NCI-H82 treated with DMSO at 0.1 percent for 48 hours (cell line): Measurements from ENCODE around the gene PMF1.

Experiments used
- DNase-seq: peaks from one replicate; lab custom pipeline; 2025; ENCODE audit not compliant: unreplicated experiment; lab: John Stamatoyannopoulos, UW

PMF1 gene

DNA sequence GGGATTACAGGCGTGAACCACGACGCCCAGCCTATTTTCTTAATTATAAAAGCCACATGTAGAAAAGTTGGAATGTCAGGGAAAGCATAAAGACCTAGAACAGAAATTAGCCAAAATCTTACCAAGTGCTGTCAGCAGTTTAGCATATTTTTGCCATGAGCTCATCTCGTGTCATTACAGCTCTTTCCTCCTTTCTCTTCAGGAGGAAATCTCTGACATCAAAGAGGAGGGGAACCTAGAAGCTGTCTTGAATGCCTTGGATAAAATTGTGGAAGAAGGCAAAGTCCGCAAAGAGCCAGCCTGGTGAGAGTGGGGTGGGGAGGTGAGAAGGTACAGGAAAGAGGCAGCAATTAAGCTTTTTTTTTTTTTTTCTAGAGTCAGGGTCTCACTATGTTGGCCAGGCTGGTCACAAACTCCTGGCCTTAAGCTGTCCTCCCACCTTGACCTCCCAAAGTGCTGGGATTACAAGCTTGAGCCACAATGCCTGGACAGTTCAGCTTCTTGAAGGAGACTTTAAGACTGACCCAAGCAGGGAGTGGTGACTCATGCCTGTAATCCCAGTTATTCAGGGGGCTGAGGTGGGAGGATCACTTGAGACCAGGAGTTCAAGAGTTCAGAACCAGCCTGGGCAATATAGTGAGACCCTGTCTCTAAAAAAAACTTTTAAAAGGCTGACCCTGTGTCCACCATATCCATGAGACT lies 20.8 kb downstream of the PMF1 start:
- DNase-seq: no peak

DNA sequence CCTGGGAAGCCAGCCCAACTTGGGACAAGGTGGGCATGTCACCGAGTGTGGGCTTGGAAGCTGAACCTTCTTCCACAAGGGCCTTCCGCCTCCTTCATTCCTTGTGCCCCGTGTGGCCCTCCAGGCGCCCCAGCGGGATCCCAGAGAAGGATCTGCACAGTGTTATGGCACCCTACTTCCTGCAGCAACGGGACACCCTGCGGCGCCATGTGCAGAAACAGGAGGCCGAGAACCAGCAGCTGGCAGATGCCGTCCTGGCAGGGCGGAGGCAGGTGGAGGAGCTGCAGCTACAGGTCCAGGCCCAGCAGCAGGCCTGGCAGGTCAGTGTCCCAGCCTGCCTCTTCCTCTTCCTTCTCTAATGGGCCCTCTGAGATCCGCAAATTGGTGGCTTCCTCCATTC lies 23.4 kb downstream of the PMF1 start:
- DNase-seq: no peak

DNA sequence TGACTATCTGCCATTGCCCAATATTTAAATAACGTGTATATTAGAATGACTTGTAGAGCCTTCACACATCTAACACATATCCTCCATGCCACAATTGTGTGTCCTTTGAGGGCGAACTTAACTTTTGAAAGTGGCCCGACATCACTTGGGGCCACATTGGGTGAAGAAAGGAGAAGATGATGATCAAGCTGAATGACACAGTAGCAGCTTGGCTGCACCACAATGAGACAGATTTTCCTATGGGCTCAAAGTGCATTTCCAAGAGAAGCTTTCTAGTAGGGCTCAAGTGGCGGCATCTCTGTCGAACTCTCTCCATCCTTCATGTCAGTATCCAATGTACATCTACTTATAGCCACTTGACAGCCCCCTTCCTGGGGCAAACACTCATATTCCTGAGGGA lies 25.4 kb downstream of the PMF1 start:
- DNase-seq: no peak

DNA sequence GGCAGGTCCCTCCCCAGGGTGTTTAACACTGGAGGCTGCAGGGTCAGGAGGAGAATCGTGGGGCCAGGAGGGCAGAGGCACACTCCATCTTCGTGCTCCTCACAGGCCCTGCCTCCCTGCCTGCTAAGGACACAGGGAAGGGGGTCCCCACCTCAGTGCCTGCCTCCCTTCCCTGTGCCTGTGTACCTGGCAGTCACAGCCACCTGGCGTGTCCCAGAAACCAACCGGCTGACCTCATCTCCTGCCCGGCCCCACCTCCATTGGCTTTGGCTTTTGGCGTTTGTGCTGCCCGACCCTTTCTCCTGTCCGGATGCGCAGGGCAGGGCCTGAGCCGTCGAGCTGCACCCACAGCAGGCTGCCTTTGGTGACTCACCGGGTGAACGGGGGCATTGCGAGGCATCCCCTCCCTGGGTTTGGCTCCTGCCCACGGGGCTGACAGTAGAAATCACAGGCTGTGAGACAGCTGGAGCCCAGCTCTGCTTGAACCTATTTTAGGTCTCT lies 28.6 kb downstream of the PMF1 start:
- no peak for DNase-seq

DNA sequence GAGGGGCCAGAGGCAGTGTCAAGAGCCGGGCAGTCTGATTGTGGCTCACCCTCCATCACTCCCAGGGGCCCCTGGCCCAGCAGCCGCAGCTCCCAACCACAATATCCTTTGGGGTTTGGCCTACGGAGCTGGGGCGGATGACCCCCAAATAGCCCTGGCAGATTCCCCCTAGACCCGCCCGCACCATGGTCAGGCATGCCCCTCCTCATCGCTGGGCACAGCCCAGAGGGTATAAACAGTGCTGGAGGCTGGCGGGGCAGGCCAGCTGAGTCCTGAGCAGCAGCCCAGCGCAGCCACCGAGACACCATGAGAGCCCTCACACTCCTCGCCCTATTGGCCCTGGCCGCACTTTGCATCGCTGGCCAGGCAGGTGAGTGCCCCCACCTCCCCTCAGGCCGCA lies 29.1 kb downstream of the PMF1 start, which contains the start of gene BGLAP:
TSS of gene BGLAP (plus strand) at position 259 of the 400 bp plus-strand sequence. CDS start at position 307, 48 bp downstream.
- no peak for DNase-seq

DNA sequence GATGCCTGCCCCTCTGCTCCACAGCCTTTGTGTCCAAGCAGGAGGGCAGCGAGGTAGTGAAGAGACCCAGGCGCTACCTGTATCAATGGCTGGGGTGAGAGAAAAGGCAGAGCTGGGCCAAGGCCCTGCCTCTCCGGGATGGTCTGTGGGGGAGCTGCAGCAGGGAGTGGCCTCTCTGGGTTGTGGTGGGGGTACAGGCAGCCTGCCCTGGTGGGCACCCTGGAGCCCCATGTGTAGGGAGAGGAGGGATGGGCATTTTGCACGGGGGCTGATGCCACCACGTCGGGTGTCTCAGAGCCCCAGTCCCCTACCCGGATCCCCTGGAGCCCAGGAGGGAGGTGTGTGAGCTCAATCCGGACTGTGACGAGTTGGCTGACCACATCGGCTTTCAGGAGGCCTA lies 29.9 kb downstream of the PMF1 start:
- DNase-seq: no peak

DNA sequence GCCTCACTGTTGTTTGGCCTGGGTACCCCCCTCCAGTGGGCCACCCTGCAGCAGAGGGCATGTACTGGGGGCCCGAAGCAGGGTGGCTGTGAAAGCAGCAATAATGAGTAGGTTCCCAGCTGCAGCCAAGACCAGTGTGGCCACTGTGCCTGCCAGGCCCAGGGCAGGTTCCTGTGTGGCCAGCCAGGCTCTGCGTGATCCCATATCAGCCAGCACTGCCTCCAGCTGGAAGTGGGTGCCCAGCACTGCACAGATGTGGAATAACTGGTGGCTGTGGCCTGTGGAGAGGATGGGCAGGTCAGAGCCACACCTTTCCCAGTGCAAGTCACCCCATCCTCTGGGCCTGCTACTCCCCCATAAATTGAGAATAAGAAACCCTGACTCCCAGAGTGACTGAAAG lies 31.3 kb downstream of the PMF1 start:
- DNase-seq: no peak

DNA sequence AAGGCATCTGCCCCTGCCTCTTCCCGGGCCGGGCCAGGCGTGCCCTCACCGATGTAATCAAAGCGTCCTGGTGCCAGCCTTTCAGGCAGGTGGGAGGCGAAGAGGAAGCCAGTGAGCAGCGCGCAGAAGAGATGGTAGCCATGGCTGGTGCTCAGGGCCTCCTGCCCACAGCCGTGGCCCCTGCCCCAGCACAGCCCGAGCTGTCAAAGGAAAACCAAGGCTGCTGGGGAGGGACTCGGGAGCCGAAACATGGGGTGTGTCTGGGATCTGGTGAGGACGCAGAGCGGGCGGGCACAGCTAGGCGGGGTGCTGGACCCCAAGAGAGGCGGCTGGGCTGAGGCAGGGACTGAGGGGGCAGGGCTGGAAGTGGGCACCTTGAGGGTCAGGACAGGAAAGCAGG lies 31.9 kb downstream of the PMF1 start:
- no peak for DNase-seq

DNA sequence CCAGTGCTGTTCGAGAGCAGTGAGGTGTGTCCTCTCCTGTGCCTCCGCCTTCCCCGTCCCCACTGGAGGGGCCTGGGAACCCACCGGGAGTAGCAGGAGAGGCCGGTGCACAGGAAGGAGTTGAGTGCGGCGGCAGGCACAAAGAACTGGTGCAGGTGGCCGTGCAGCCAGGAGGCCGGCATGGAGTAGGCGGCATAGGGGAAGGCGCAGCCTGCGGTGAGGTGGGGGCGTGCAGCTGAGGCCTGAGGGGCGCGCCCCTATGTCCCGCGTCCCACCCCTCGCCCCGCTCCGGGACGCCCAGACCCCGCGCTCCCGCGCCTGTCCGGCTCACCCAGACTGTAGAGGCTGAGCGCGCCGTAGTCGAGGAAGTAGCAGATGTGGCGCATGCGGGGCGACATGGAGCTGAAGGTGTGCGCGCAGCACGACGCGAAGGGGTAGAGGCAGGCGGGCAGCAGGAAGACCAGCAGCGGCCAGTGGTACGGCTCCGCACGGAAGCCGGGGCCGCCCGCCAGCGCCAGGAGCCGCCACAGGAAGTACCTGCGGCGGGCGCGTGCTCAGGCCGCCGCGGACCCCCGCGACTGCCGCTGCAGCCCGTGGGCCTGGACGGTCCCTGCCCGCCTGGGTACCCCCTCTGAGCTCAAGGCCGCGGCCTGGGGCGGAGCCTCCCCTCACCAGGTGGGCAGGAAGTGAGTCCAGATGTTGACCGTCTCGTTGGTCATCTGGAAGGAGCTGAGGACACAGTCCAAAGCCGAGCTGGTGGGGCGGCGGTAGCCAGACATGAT lies 32.8 kb downstream of the PMF1 start:
- no peak for DNase-seq

DNA sequence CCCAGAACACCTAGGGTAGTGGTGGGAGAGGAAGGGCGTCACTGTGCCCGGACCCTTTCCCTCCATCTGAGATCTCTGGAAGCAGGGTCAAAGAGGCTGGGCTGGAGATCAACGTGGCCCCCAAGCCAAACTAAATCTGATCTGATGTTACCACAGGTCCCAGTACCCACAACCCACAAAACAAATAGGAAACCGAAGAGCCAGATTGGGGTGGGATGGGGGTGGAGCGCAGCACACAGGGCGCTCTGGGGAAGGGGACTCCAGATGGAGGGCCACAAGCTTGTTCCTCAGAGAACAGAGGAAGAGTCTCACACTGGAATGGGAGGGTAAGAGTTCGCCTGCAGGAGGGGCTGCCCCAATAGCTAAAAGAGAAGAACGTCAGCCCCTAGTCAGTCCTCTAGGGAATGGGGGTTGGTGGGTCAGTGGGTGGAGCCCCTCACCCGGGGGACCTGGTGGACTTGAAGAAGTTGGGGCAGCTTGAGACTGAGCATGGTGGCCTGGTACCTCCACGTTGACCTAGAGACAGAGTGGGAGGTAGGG lies 33.5 kb downstream of the PMF1 start:
- no peak for DNase-seq

DNA sequence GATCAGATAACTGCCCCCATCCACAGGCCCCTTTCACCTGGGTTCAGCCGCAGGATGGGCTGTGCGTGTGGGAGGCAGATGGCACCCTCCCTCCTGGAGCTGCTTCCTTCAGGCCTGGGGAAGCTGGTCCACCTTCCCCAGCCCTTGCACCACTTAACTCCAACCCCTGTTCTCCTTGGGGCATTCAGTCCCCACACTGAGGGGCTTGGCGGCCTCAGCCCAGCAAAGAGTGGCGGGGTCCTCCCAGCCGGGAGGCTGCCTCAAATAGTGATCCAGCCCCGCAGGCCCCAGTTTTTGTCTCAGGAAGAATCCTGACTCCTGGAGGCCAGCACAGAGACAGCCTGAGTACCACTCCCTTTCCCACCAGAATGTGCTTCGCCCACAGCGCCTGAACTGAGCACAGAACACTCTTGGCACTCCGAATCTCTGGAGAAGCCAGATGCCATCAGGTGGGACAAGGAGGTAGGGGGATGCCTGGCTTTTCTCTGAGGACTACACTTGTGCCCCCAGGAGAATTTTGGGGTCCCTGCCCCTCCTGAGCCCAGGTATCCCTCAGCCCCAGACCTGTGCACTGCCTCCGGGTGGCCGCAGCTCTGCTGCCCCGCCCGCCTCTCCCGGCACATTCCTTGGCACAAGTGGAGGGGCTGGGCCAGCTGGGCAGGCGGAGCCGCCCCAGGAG lies 34.1 kb downstream of the PMF1 start:
- no peak for DNase-seq

DNA sequence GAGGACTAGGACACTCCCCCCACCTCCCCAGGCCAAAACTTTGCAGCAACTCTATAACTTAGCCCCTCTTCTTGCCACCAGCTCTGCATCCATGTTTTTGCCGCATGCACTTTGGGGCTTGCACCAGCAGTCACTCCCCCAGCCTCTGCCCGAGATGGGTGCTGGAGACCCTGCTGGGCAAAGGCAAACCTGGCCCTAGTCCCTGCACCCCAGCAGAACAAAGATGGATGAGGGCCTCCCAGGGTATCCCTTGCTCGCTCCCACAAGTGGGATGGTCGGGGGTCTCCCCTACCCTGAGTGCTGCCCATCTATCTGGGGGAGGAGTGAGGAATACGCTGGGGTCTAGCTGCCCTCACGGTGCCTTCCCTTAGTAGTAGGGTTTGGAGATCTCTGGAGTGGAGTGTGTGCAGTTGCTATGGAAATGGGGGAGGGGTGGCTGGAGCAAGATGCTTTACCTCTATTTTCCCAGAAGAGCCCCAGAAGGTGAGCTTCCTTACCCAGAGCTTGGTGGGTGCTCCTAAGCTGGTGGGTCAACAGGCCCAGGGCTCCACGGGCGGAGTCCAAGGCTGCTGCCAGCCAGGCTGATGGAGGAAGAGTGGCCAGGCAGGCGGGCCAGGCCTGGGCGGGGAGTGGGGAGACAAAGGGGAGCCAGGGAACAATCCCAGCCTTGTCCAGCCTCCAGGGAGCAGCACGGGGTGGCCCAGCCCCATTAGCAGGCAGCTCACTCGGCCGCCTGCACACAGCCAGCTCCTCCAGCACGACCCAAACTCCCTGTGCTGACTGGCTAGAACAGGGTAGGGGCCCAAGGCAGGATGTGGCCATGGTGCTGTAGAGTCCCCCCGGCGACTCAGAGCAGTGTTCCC lies 34.9 kb downstream of the PMF1 start, which contains the start of gene PAQR6:
TSS of gene PAQR6 (minus strand) at position 597 of the 863 bp plus-strand sequence. CDS start 1,325 bp downstream, outside the sequence.
- no peak for DNase-seq

DNA sequence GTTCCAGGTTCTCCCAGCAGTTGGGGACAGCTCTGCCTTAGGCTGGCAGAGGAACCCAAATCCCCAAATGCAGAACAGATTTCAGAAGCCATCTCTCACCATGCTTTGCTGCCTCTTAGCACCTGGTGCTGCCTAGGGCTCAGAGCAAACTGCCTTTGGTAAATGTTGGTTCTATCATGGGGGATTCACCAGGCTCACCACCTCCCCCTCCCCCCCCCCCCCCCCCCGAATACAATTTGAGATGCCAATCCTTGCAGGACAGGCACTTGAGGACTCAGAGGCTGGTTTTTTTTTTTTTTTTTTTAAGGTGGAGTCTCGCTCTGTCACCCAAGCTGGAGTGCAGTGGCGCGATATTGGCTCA lies 35.5 kb downstream of the PMF1 start:
- DNase-seq: no peak

DNA sequence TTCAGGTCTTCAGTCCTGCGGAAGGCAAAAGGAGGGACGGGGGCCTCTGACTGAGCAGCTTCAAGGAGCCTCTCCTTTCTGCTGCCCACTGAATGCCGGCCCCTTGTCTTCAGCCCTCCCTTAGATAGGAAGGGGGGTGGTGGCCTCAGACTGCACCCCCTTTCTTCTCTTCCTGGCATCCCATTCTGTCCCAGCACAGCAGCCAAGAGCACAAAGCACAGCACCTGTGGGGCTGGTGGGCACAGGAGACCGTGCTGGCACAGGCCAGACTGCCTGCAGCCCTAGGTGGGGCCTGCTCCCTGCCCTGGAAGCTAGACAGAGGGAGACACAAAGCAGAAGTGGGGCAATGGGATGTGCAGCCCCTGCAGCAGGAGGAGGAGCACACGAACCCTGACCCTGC lies 36.8 kb downstream of the PMF1 start:
- DNase-seq: no peak

DNA sequence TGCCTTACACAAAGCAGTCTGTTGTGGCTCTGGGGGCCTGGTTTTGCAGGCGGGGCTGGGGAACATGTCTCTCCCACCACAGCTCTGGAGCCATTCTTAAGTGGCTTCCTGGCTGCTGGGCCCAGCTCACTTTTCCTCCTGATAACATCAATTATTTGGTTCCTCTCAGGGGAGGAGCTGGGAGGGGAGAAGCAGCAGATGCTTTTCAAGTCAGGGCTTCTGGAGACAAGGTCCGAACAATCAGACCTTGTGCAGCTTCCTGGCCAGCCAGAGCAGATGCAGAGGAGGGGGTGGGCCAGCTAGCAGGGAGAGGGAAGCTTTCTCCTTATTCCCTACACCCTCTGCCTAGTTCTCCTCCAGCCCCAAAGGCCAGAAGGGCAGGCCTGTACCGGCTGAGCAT lies 38.7 kb downstream of the PMF1 start:
- DNase-seq: no peak

DNA sequence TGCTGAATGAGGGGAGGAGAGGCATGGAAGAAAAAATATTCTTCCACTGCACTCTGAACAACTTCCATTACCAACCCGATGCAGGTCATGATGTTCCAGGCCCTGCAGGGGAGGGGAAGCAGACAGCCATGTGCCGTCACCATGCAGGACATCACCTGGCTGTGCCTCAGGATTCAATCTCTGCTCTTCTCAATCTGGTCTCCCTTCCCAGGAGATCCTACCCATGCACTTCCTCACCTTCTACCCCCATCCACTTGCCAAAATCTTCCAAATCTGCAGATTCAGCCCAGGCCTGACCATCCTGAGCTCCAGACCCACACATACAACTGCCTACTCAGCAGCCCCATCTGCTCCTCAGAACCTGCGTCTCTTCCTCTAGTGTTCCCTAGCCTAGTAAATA lies 40.8 kb downstream of the PMF1 start:
- DNase-seq: no peak

DNA sequence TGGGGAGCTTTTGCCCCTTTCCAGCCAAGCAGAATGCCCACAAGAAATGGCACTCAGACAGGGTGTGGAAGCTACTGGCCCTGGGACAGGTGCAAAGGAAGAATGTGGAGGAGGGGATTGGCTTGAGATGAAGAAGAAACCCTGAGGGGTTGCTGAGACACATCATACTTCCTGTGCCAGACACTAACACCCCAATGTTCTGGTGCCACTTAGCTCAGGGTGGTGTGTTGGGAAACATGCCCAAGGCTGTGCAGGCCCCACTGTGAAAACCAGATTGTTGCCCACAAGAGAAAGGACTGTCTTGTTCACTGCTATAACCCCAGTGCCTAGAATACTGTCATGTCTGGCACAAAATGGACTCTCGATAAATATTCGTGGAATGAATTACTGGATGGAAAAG lies 44.9 kb downstream of the PMF1 start:
- no peak for DNase-seq

DNA sequence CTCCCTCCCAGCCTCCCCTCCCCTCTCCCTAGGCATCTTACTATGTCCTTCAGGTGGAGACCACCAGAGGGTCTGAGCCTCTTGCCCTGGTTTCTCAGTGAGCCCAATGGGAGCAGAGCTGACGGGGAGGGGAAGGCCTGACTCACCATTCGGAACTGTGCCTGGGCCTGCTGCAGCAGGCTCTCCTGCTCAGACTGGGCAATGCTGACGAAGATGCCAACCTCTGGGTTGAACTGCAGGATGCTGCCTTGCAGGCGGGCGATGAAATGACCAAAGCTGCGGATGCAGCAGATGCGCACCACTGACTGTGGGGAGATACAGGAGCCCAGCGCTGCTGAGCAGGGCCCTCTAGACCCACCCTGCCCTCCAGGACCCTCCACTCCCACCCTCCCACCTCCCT lies 46.1 kb downstream of the PMF1 start:
- DNase-seq: no peak

DNA sequence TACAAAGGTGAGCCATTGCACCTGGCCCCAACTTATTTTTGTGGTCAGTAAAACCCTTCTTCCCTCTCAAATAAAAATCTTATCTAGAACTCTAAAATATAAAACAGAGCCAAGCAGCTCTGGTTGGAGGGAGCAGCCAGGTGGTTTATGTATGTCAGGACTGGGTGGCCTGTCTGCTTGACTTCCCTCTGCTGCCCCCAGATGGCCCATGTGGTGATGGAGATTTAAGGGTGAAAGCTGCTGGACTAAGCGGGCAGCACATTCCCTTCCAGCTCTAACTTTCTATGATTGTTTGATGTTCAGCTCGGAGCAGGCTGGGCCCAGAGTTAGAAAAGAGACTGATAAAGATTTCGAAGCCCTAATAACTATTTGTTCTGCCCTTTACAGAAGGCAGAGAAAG lies 47.0 kb downstream of the PMF1 start:
- no peak for DNase-seq

DNA sequence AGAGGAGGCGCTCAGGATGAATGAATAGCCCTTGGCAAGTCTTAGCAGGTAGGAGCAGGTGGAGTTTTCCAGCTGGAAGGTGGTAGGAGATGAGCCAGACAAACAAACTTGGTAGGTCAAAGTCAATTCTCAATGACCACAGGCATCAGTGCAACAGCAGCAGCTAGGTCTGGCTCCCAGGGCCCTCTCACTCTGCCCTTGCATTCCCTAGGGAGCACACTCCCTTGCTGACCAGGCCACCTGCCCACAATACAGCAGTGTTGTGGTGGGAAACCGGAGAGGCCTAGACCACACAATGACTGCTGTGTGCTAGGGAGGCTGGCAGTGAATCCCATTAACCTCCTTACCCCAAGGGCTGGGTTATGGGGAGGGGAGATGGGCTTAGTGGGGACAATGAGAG lies 48.1 kb downstream of the PMF1 start:
- DNase-seq: no peak
